G401 (cell line): ENCODE data around the gene STX8. TPM values are rescaled to one million over a fixed set of nuclear protein-coding genes. Genes with fewer than 3 reads are reported as not detected.

Experiments
- DNase-seq: peaks from one replicate; pipeline ENCODE4 v3.0.0-alpha.2; 2015; ENCODE audit warnings: low spot score
- in situ Hi-C: cut with HindIII; loops from 2 replicates; pipeline ENCODE4 v1.10.0; 2016; ENCODE audit warnings: low sequenced_read_pairs, mixed read lengths
- total RNA-seq: library from RNA; depleted of rRNA; stranded (reverse); fragments of >200 nt; shearing (Covaris generic); gene quantifications from 2 replicates; pipeline ENCODE4 v1.2.3, GENCODE V29; 2014

STX8 gene
- total RNA-seq, 1 experiment from 2014 or later, result 95.8 TPM

GRCh38 chr17:9331279-9332131 is 244.1 kb downstream of the STX8 start:
- DNase-seq, result peak; percentile 9
- in situ Hi-C loops, result no loop called here

GRCh38 chr17:9330611-9331271 is 244.9 kb downstream of the STX8 start:
- no peak for DNase-seq

GRCh38 chr17:9330141-9330540 is 245.5 kb downstream of the STX8 start:
- in situ Hi-C loops, result no loop called here
- no peak for DNase-seq

More at GRCh38 chr17:9330611-9331271, 244.9 kb downstream of the STX8 start:
- in situ Hi-C loops, result no loop called here

GRCh38 chr17:9329251-9329921 is 246.2 kb downstream of the STX8 start:
- DNase-seq, result no peak
- in situ Hi-C loops, result no loop called here

GRCh38 chr17:9324864-9325263 is 250.8 kb downstream of the STX8 start:
- DNase-seq, result no peak
- in situ Hi-C loops, result no loop called here

- no peak for DNase-seq
- in situ Hi-C loops, result no loop called here
These were observed 253.3 kb downstream of the STX8 start for GRCh38 chr17:9322326-9322725.

GRCh38 chr17:9321890-9322289 is 253.7 kb downstream of the STX8 start:
- in situ Hi-C loops, result no loop called here

GRCh38 chr17:9315360-9315759 is 260.3 kb downstream of the STX8 start:
- in situ Hi-C loops, result no loop called here
- no peak for DNase-seq

More at GRCh38 chr17:9321890-9322289, 253.7 kb downstream of the STX8 start:
- DNase-seq, result no peak

- no peak for DNase-seq
- in situ Hi-C loops, result no loop called here
These were observed 262.3 kb downstream of the STX8 start for GRCh38 chr17:9313346-9313745.

- in situ Hi-C loops, result no loop called here
- no peak for DNase-seq
These were observed 266.4 kb downstream of the STX8 start for GRCh38 chr17:9309216-9309615.

GRCh38 chr17:9308069-9308468 is 267.6 kb downstream of the STX8 start:
- in situ Hi-C loops, result no loop called here
- no peak for DNase-seq

GRCh38 chr17:9307313-9307998 is 268.2 kb downstream of the STX8 start:
- no peak for DNase-seq
- in situ Hi-C loops, result no loop called here

GRCh38 chr17:9306086-9306485 is 269.5 kb downstream of the STX8 start:
- DNase-seq, result no peak
- in situ Hi-C loops, result no loop called here

GRCh38 chr17:9299695-9300094 is 275.9 kb downstream of the STX8 start:
- no peak for DNase-seq
- in situ Hi-C loops, result no loop called here

- DNase-seq, result no peak
- in situ Hi-C loops, result no loop called here
These were observed 276.8 kb downstream of the STX8 start for GRCh38 chr17:9298776-9299295.

- DNase-seq, result no peak
- in situ Hi-C loops, result no loop called here
These were observed 277.5 kb downstream of the STX8 start for GRCh38 chr17:9298135-9298534.

- DNase-seq, result no peak
- in situ Hi-C loops, result no loop called here
These were observed 280.9 kb downstream of the STX8 start for GRCh38 chr17:9294661-9295210.

- DNase-seq, result no peak
- in situ Hi-C loops, result no loop called here
These were observed 283.1 kb downstream of the STX8 start for GRCh38 chr17:9292561-9292941.

- in situ Hi-C loops, result no loop called here
- peak; percentile 45 for DNase-seq
These were observed 283.6 kb downstream of the STX8 start for GRCh38 chr17:9291912-9292560.
